Inferior parietal cortex (tissue), 1 donor: Measurements from ENCODE around the gene LRRC18.
A peak's percentile ranks its signal among the peaks of the same experiment; 100 is the strongest.

Experiments
- DNase-seq: peaks from one replicate; pipeline ENCODE4 v3.0.0-alpha.2; 2016; ENCODE audit errors: extremely low spot score

LRRC18 gene

GRCh38 chr10:48939790-48940325 is at the start of gene LRRC18:
LRRC18 (minus strand) TSS chr10:48939840; CDS start chr10:48914155, 25,685 bp downstream.
- no peak for DNase-seq

GRCh38 chr10:48985621-48986158 is 46.0 kb upstream of the LRRC18 start:
- no peak for DNase-seq

- no peak for DNase-seq
These were observed 44.2 kb upstream of the LRRC18 start for GRCh38 chr10:48983648-48984351.

GRCh38 chr10:48982584-48982983 is 42.9 kb upstream of the LRRC18 start:
- DNase-seq, result no peak

GRCh38 chr10:48981310-48981907 is 41.8 kb upstream of the LRRC18 start:
- peak; percentile 31 for DNase-seq

GRCh38 chr10:48978318-48978717 is 38.7 kb upstream of the LRRC18 start:
- DNase-seq, result no peak

- DNase-seq, result no peak
These were observed 36.6 kb upstream of the LRRC18 start for GRCh38 chr10:48976196-48976595.

GRCh38 chr10:48974510-48975156 is 35.0 kb upstream of the LRRC18 start:
- no peak for DNase-seq

GRCh38 chr10:48973065-48973464 is 33.4 kb upstream of the LRRC18 start:
- DNase-seq, result no peak

GRCh38 chr10:48970654-48971053 is 31.0 kb upstream of the LRRC18 start:
- DNase-seq, result no peak

- no peak for DNase-seq
These were observed 30.4 kb upstream of the LRRC18 start for GRCh38 chr10:48970046-48970445.

GRCh38 chr10:48968036-48968435 is 28.4 kb upstream of the LRRC18 start:
- no peak for DNase-seq

- no peak for DNase-seq
These were observed 25.8 kb upstream of the LRRC18 start for GRCh38 chr10:48965460-48965859.

- DNase-seq, result no peak
These were observed 24.4 kb upstream of the LRRC18 start for GRCh38 chr10:48964038-48964437.

GRCh38 chr10:48958598-48959190 is 19.1 kb upstream of the LRRC18 start:
- DNase-seq, result no peak

GRCh38 chr10:48957361-48958151 is 17.9 kb upstream of the LRRC18 start:
- DNase-seq, result no peak

- DNase-seq, result no peak
These were observed 12.1 kb upstream of the LRRC18 start for GRCh38 chr10:48951707-48952106.

GRCh38 chr10:48948470-48949037 is 8.9 kb upstream of the LRRC18 start:
- DNase-seq, result no peak

- no peak for DNase-seq
These were observed 8.2 kb upstream of the LRRC18 start for GRCh38 chr10:48947690-48948469.

- DNase-seq, result no peak
These were observed 7.4 kb upstream of the LRRC18 start for GRCh38 chr10:48946891-48947500.
